ENCODE results near the gene EEF2.
"Not testable (repeated sequence)": the region's sequence is repeated elsewhere in the genome, so short reads cannot be mapped to it uniquely, and the experiment has no call there.

The EEF2 gene

DNA sequence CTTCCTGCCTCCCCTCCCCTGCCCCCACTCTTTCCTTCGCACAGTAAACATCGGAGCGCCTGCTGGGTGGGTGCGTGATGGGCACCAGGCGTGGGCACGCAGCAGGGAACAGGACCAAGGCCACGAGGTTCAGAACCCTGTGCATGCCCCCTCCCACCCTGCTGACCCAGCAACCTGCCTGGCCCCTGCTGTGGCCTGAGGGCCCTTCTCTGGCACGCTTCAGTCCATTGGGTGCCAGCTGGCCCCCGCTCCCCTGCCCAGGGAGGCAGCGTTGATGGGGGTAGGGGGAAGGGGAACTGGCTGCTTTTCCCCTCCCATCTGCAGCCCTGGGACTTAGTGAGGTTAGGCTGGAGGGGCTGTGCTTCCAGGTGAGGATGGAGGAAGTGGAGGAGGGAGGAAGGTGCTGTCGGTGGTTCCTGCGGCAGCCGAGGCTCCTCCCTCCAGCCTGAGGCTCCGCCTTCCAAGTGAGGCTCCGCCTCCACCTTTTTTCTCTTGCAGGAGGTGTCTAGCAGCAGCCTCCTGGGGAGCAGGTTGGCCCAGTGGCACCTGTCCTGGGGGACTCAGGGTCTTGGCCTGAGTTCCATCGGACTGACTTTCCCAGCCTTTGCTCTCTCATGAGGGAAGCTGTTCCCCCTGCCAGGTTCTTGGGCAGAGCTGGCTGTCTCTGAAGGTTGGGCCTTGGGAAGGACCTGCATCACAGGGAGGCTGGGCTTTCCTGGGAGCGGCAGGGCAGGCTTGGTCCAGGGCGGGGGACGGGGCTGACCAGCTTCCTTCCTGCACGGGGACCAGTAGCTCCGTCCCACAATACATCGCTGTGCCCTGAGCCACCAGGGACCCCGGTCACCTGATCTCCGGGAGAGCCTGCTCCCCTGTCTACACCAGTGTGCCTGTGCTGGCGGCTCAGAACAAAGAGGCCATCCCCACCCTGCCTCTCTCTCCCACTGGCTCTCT, 29.6 kb upstream of the EEF2 start:
- DNase-seq, result no peak

- DNase-seq, result no peak
Measured at GRCh38 chr19:4013886-4014540, 28.8 kb upstream of the EEF2 start.

GRCh38 chr19:4012975-4013634, 27.8 kb upstream of the EEF2 start:
- DNase-seq, result no peak

GRCh38 chr19:4012092-4012974, 27.1 kb upstream of the EEF2 start:
- no peak for DNase-seq

DNA sequence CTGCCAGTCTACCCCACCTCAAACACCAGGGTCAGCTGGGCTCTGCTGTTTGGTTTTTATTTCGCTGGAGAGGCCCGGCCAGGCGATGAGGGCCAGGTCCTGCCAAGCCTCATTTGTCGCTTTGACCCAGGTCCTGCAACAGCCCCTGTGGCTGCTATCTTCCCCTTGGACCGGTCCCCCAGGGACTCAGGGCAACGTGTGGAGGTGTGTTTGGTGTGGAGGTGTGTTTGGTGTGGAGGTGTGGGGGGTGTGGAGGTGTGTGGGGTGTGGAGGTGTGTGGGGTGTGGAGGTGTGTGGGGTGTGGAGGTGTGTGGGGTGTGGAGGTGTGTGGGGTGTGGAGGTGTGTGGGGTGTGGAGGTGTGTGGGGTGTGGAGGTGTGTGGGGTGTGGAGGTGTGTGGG, 26.2 kb upstream of the EEF2 start:
- DNase-seq, result not testable (repeated sequence)

DNA sequence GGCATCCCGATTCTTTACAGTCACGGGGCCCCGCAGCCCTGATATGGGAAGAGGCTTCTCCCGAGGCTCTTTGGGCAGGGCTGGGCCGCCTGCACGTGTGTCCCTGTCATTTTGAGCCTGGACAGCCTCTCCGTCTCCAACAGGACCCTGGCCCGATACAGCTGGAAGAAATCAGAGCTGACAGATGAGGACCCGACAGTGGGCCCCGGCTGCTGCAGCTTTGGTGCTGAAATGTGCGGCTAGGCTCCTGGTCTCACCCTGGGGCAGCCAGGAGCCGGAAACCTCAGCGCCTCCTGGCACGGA, 25.5 kb upstream of the EEF2 start:
- no peak for DNase-seq

DNA sequence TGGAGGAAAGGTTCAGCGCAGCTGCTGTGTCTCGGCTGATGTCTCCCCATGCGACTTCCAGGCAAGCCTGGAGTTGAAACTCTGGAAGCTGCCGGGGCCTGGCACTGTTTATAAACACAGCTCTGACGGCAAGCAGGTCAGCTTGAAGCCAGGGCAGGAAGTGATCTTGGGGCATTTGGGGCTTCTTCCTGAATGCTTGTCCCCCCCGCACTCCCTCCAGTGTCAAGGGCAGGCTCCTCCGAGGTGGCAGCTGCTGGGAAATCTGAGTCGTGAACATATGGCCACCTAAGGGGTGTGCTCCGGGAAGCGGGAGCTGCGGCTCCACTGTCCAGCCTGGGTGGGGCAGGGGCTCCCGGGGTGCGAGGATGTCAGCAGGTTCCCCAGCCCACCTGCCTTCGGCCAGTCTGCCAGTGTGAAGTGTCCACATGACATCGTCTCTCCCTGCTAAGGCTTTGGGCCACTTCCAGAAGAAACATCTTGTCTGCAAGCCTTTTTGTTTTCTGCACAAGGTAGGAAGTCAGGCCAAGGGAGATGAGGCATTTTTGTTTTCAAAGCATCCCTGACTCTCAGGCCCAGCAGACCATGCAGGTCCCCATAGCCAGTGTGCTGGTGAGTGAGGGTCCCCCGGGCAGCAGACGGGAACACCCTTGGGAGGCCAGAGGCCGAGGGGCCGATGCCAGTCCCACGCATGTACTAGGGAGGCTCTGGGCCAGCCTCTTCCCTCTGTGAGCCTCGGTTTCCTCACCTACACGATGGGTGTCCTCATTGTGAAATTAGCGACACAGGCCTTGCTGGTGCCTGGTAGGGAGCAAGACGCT, 24.9 kb upstream of the EEF2 start:
- DNase-seq, result no peak

DNA sequence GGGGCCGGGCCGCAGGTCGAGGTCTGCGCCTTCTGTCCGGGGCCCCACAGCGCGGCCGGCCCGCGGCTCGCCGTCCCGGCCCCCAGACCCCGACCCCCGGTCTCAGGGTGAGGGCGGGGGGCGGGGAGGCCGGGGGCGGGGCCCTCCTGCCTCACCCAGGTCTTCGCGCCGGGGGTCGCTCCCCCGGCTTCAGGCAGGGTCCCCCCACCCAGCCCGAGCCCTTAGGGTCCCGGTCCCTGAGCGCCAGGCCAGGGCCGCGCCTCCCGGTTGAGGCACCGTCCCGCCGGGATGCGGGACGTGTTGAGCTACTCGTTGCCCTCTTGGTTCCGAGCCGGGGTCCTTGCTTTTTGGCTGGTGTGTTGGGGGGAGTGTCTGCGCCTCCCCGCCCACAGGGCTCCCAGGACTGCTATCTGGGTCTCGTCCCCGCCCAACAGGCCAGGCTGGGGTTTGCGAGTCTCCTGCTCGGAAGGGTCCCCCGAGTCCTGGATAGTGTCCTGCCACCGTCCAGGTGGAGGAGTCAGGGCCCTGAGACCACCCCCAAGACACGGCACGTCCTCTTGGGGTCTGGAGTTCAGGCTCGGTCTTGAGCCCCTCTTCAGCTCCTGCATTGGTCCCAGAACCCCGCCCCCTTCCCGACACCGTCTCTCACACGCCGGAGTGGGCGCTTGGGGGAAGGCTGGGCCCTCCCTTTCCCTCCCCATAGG, 22.7 kb upstream of the EEF2 start:
- no peak for DNase-seq

GRCh38 chr19:4007021-4007835, 22.0 kb upstream of the EEF2 start, which contains the start of gene PIAS4:
PIAS4 (plus strand) TSS chr19:4007736; CDS start chr19:4007761, 25 bp downstream.
- DNase-seq, result peak; percentile 89

- DNase-seq, result not testable (repeated sequence)
Measured at GRCh38 chr19:4005436-4005835, 20.2 kb upstream of the EEF2 start.

- not testable (repeated sequence) for DNase-seq
Measured at GRCh38 chr19:4000798-4001197, 15.5 kb upstream of the EEF2 start.

- DNase-seq, result not testable (repeated sequence)
Measured at GRCh38 chr19:3998667-3999412, 13.6 kb upstream of the EEF2 start.

- DNase-seq, result no peak
Measured at GRCh38 chr19:3995607-3996006, 10.3 kb upstream of the EEF2 start.

DNA sequence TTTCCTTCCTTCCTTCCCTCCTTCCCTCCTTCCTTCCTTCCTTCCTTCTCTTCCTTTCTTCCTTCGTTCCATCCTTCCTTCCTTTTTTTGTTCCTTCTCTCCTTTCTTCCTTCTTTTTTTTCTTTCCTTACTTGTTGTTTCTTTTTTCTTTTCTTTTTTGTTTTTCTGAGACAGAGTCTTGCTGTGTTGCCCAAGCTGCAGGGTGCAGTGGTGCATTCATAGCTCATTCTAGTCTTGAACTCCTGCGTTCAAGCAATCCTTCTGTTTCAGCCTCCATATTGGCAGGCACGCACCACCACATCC, 5.5 kb upstream of the EEF2 start:
- DNase-seq, result no peak

GRCh38 chr19:3987619-3988371, 2.5 kb upstream of the EEF2 start:
- DNase-seq, result peak; percentile 30

GRCh38 chr19:3986260-3987041, 1.2 kb upstream of the EEF2 start:
- DNase-seq, result no peak

DNA sequence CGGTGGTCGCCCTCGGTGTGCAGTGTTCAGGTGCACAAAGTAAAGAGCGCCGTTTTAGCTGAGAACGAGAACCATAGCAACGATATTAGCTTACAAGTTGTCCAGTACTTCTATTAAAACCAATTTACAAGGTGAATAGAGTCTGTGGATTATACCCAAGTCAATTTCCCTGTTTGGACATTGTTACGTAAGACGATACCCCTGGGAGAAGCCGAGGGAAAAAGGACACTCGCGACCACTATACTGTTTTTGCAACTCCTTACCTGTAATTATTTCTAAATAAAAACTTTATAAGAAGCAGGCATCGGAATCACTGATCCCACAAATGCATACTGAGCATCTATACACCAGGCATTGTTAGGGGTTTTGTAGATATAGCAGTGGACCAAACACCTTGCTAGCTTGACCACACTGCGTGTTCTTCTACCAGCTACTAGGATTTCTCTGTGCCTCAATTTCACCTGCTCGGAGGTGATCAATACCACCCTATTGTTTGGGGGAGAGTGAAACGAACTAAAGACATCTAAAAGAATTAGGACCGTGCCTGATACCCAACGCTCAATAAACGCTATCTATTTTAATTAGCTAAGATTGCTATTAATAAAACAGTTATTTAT, 488 bp upstream of the EEF2 start:
- no peak for DNase-seq

GRCh38 chr19:3984584-3984907, 717 bp downstream of the EEF2 start:
- DNase-seq, result no peak

All from GOT3 (cell line).